IMR-90 (cell line): ENCODE data around the gene CFAP97. TPM values are rescaled to one million over a fixed set of nuclear protein-coding genes. Genes with fewer than 3 reads are reported as not detected.

Source experiments
- ATAC-seq: fragments of 200-7000 bp; cut with Tn5 transposase; 2 replicates; pipeline ENCODE4 v1.9.1; 2020; ENCODE audit warnings: low read depth, mild to moderate bottlenecking, moderate library complexity
- BruUV-seq: library from RNA; stranded (reverse); fragments of 400-500 nt; replicated peaks from 2 replicates; lab custom pipeline; 2021; lab: Mats Ljungman, UMichigan
- CTCF ChIA-PET: fragments of 300-600 bp; formaldehyde crosslinking; extraction: SDS; loops from one replicate; lab custom pipeline; 2021; ENCODE audit warnings: antibody characterized with exemption; lab: Yijun Ruan, JAX
- POLR2A ChIA-PET: fragments of 300-600 bp; sonication (Branson Sonifier 250); formaldehyde crosslinking; loops from one replicate; lab custom pipeline; 2022; ENCODE audit warnings: antibody characterized with exemption; ENCODE audit not compliant: unreplicated experiment; lab: Charles Lee
- DNase-seq: peaks from one replicate; pipeline ENCODE4 v3.0.0; 2013
- H2AFZ ChIP-seq: replicated peaks from 2 replicates; pipeline ENCODE3; 2013; ENCODE audit warnings: low read length, mild to moderate bottlenecking; ENCODE audit not compliant: poor library complexity
- H2AK5ac ChIP-seq: 2 replicates; pipeline ENCODE4 v1.6.1; 2013; ENCODE audit warnings: low read depth, low read length, inconsistent platforms
- H2AK9ac ChIP-seq: replicated peaks from 2 replicates; pipeline ENCODE3; 2013; ENCODE audit warnings: mild to moderate bottlenecking, low read depth, low read length, moderate library complexity; ENCODE audit not compliant: poor library complexity
- H2BK120ac ChIP-seq: 2 replicates; pipeline ENCODE4 v1.6.1; 2013; ENCODE audit warnings: low read depth, low read length, inconsistent platforms
- H2BK15ac ChIP-seq: 3 replicates; pipeline ENCODE4 v1.6.1; 2013; ENCODE audit warnings: low read depth, low read length, inconsistent platforms
- H2BK20ac ChIP-seq: 2 replicates; pipeline ENCODE4 v1.6.1; 2013; ENCODE audit warnings: low read depth, mild to moderate bottlenecking, inconsistent platforms, low read length, moderate library complexity
- H2BK5ac ChIP-seq: 2 replicates; pipeline ENCODE4 v1.6.1; 2013; ENCODE audit warnings: mild to moderate bottlenecking, low read depth, low read length, inconsistent platforms; ENCODE audit not compliant: poor library complexity, severe bottlenecking
- H3K14ac ChIP-seq: replicated peaks from 2 replicates; pipeline ENCODE4 v1.6.1; 2013; ENCODE audit warnings: low read depth, low read length, inconsistent platforms
- H3K18ac ChIP-seq: 2 replicates; pipeline ENCODE4 v1.6.1; 2013; ENCODE audit warnings: low read depth, low read length, control low read depth
- H3K23ac ChIP-seq: 2 replicates; pipeline ENCODE4 v1.6.1; 2013; ENCODE audit warnings: low read depth, low read length, inconsistent platforms
- H3K27ac ChIP-seq: 2 replicates; pipeline ENCODE4 v1.5.1; 2013; ENCODE audit warnings: mild to moderate bottlenecking, control low read depth, low read length; ENCODE audit not compliant: insufficient read depth
- H3K27me3 ChIP-seq: 2 replicates; pipeline ENCODE4 v1.6.1; 2013; ENCODE audit warnings: low read length; ENCODE audit not compliant: control insufficient read depth, insufficient read depth
- H3K36me3 ChIP-seq: 2 replicates; pipeline ENCODE4 v1.6.1; 2013; ENCODE audit warnings: low read length, mixed read lengths; ENCODE audit not compliant: control insufficient read depth, insufficient read depth
- H3K4ac ChIP-seq: 2 replicates; pipeline ENCODE4 v1.6.1; 2013; ENCODE audit warnings: low read depth, low read length, inconsistent platforms
- H3K4me1 ChIP-seq: 2 replicates; pipeline ENCODE4 v1.6.1; 2013; ENCODE audit warnings: low read length, mixed read lengths; ENCODE audit not compliant: control insufficient read depth, insufficient read depth
- H3K4me2 ChIP-seq: 2 replicates; pipeline ENCODE4 v1.6.1; 2013; ENCODE audit warnings: low read depth, mild to moderate bottlenecking, control low read depth, low read length, moderate library complexity
- H3K4me3 ChIP-seq: 2 replicates; pipeline ENCODE4 v1.5.1; 2013; ENCODE audit warnings: low read depth, mild to moderate bottlenecking, control low read depth, low read length, moderate library complexity; ENCODE audit not compliant: insufficient read depth
- H3K56ac ChIP-seq: 2 replicates; pipeline ENCODE4 v1.6.1; 2013; ENCODE audit warnings: low read length, inconsistent platforms; ENCODE audit not compliant: insufficient read depth; ENCODE audit errors: extremely low read depth
- H3K79me1 ChIP-seq, 2 experiments: 2 replicates each; pipeline ENCODE4 v1.6.1; 2013; ENCODE audit warnings: low read length in 2 of 2, inconsistent platforms in 1 of 2, low read depth in 1 of 2
- H3K9ac ChIP-seq: 2 replicates; pipeline ENCODE4 v1.6.1; 2013; ENCODE audit warnings: low read depth, low read length, control low read depth
- H3K9me1 ChIP-seq: 2 replicates; pipeline ENCODE4 v1.6.1; 2013; ENCODE audit warnings: low read length, inconsistent platforms; ENCODE audit not compliant: insufficient read depth
- H3K9me3 ChIP-seq: 2 replicates; pipeline ENCODE4 v1.6.1; 2013; ENCODE audit warnings: low read length; ENCODE audit not compliant: control insufficient read depth, insufficient read depth
- H4K20me1 ChIP-seq: 2 replicates; pipeline ENCODE4 v1.6.1; 2013; ENCODE audit warnings: low read length, inconsistent platforms; ENCODE audit not compliant: insufficient read depth
- H4K5ac ChIP-seq: 2 replicates; pipeline ENCODE4 v1.6.1; 2013; ENCODE audit warnings: mild to moderate bottlenecking, low read depth, low read length, control low read depth
- H4K8ac ChIP-seq, 2 experiments: 2 replicates each; pipeline ENCODE4 v1.6.1; 2013; ENCODE audit warnings: low read depth in 2 of 2, low read length in 2 of 2, control low read depth in 1 of 2, inconsistent platforms in 1 of 2
- H4K91ac ChIP-seq: 2 replicates; pipeline ENCODE4 v1.6.1; 2013; ENCODE audit warnings: low read depth, low read length, inconsistent platforms; ENCODE audit not compliant: insufficient read depth
- BHLHE40 ChIP-seq: fragments of 150-350 bp; IDR thresholded peaks from 2 replicates; pipeline ENCODE4 v1.6.1; 2016; ENCODE audit warnings: mild to moderate bottlenecking, low read depth, low read length
- CHD1 ChIP-seq: IDR thresholded peaks from 2 replicates; pipeline ENCODE4 v1.6.1; 2012; ENCODE audit warnings: low read depth, low read length, improper control_type of control experiment
- CTCF ChIP-seq: conservative IDR thresholded peaks from 2 replicates; pipeline ENCODE4 v1.5.1; 2012; ENCODE audit warnings: mild to moderate bottlenecking, low read depth, low read length, improper control_type of control experiment
- ELK1 ChIP-seq: fragments of 150-350 bp; IDR thresholded peaks from 2 replicates; pipeline ENCODE4 v1.6.1; 2016; ENCODE audit warnings: low read depth, mild to moderate bottlenecking, low read length, moderate library complexity, borderline replicate concordance
- FOS ChIP-seq: fragments of 150-350 bp; IDR thresholded peaks from 2 replicates; pipeline ENCODE4 v1.6.1; 2016; ENCODE audit warnings: low read depth, low read length
- MXI1 ChIP-seq: IDR thresholded peaks from 2 replicates; pipeline ENCODE4 v1.6.1; 2012; ENCODE audit warnings: low read depth, mild to moderate bottlenecking, low read length, moderate library complexity, borderline replicate concordance
- NFE2L2 ChIP-seq: fragments of 150-350 bp; IDR thresholded peaks from 2 replicates; pipeline ENCODE4 v1.6.1; 2016; ENCODE audit warnings: low read depth, mild to moderate bottlenecking, low read length
- POLR2A ChIP-seq: IDR thresholded peaks from 2 replicates; pipeline ENCODE4 v1.6.1; 2012; ENCODE audit warnings: mild to moderate bottlenecking, low read depth, low read length
- RAD21 ChIP-seq: IDR thresholded peaks from 2 replicates; pipeline ENCODE4 v1.6.1; 2012; ENCODE audit warnings: low read length, improper control_type of control experiment
- RCOR1 ChIP-seq: IDR thresholded peaks from 2 replicates; pipeline ENCODE4 v1.6.1; 2012; ENCODE audit warnings: mild to moderate bottlenecking, low read length, improper control_type of control experiment; ENCODE audit not compliant: insufficient replicate concordance
- RFX5 ChIP-seq: IDR thresholded peaks from 2 replicates; pipeline ENCODE4 v1.8.0; 2012; ENCODE audit warnings: low read depth, mild to moderate bottlenecking, low read length, moderate library complexity
- SMC3 ChIP-seq: fragments of 150-350 bp; IDR thresholded peaks from 2 replicates; pipeline ENCODE4 v1.6.1; 2016; ENCODE audit warnings: low read depth, mild to moderate bottlenecking, antibody characterized with exemption, low read length, moderate library complexity
- USF2 ChIP-seq: fragments of 150-350 bp; IDR thresholded peaks from 2 replicates; pipeline ENCODE4 v1.6.1; 2017; ENCODE audit warnings: mild to moderate bottlenecking, antibody characterized with exemption, low read length, low read depth
- WGBS, 2 experiments: methylation state at CpG; one replicate each; pipeline versions ENCODE4 v1.1.5 to v1.1.7; 2013; ENCODE audit warnings: missing lambda C conversion rate in 2 of 2; ENCODE audit not compliant: insufficient read length in 1 of 2; ENCODE audit errors: extremely low coverage in 2 of 2; 5-methylcytosine and 5-hydroxymethylcytosine counted together
- dilution Hi-C: fragments of 300-500 bp; cut with HindIII; formaldehyde crosslinking; loops from one replicate; pipeline ENCODE4 v1.14.3; 2018; ENCODE audit warnings: low sequenced_read_pairs; ENCODE audit not compliant: unreplicated experiment
- in situ Hi-C: fragments of 300-500 bp; cut with MboI; formaldehyde crosslinking; loops from 3 replicates; pipeline ENCODE4 v1.14.3; 2019; ENCODE audit warnings: low sequenced_read_pairs, inconsistent platforms, mixed read lengths
- intact Hi-C: fragments of 100-400 bp; cut with micrococcal nuclease; formaldehyde crosslinking; loops from 2 replicates; pipeline ENCODE4 v1.10.0; 2022
- polyA plus RNA-seq, 3 experiments: library from polyadenylated mRNA; depleted of rRNA; stranded (reverse); fragments of >200 nt; gene quantifications; 2 replicates each; pipeline ENCODE4 v1.2.3, GENCODE V29; 2012; ENCODE audit warnings: low replicate concordance in 1 of 3
- total RNA-seq: library from RNA; depleted of rRNA; stranded (reverse); fragments of >200 nt; gene quantifications from 2 replicates; pipeline ENCODE4 v1.2.3, GENCODE V29; 2012

Gene CFAP97
- total and polyA plus RNA-seq, 2 of the 4 experiments (the other 2 are of a cell fraction): 14.5 to 16.0 TPM

- POLR2A ChIA-PET: no interaction called here
- CTCF ChIA-PET: no interaction called here
- no peak for ATAC-seq
- no peak overlapping the region for H2BK5ac ChIP-seq
- TF ChIP-seq RFX5: no peak
- no peak for TF ChIP-seq NFE2L2
- TF ChIP-seq SMC3: no peak
- TF ChIP-seq ELK1: no peak
- TF ChIP-seq CHD1: no peak
- no peak for TF ChIP-seq POLR2A
- TF ChIP-seq RCOR1: no peak
- no peak for TF ChIP-seq BHLHE40
- TF ChIP-seq FOS: no peak
- no peak for TF ChIP-seq USF2
- no peak for TF ChIP-seq RAD21
- no peak for TF ChIP-seq CTCF
- TF ChIP-seq MXI1: no peak
- H3K27ac ChIP-seq: no peak overlapping the region
- H3K4me2 ChIP-seq: no peak overlapping the region
- peaks cover 6% of the 10 kb centered on the region; the same call in 1 of the 2 replicates for H3K4me1 ChIP-seq
- no peak overlapping the region for H2BK15ac ChIP-seq
- in situ Hi-C loops: no loop called here
- no peak overlapping the region for H2AK5ac ChIP-seq
- dilution Hi-C loops: no loop called here
- H3K23ac ChIP-seq: no peak overlapping the region
- no peak overlapping the region for H3K18ac ChIP-seq
- H2AK9ac ChIP-seq: no peak overlapping the region
- no CpG with 5 or more reads among the region's 4 CpGs for WGBS, 2 experiments
- BruUV-seq: no TSS peak
- H3K14ac ChIP-seq: no peak overlapping the region
- H4K20me1 ChIP-seq: 0 out of 2 replicates have a peak, but pooled peaks cover 7% of the 10 kb centered on the region
- H2BK120ac ChIP-seq: no peak overlapping the region
- H3K79me1 ChIP-seq: peaks cover 29 to 53% of the 10 kb centered on the region in 2 experiments
- H3K56ac ChIP-seq: no peak overlapping the region
- H3K4ac ChIP-seq: no peak overlapping the region
- no peaks in the 10 kb centered on the region for H3K27me3 ChIP-seq
- H3K4me3 ChIP-seq: no peak overlapping the region
- H3K9me1 ChIP-seq: peaks cover 3% of the 10 kb centered on the region; the same call in 1 of the 2 replicates
- no peak overlapping the region for H3K9ac ChIP-seq
- no peak for DNase-seq
- intact Hi-C loops: loop anchor here (10.0 kb wide), 1 partner anchor 151 kb away; no protein-coding TSS in a partner anchor
- H2BK20ac ChIP-seq: no peak overlapping the region
- no peak overlapping the region for H2AFZ ChIP-seq
- H3K9me3 ChIP-seq: no peaks in the 10 kb centered on the region
- H4K5ac ChIP-seq: no peak overlapping the region
- H3K36me3 ChIP-seq: no peaks in the 10 kb centered on the region
- no peak overlapping the region for H4K8ac ChIP-seq
- no peak overlapping the region for H4K91ac ChIP-seq
Observed at GRCh38 chr4:185213877-185214276, 10.1 kb upstream of the CFAP97 start.
